GM21529 (cell line): ENCODE data around the gene CDH1.

Source experiments
- ATAC-seq: cut with Tn5 transposase; IDR thresholded peaks from one replicate; pipeline ENCODE4 v1.9.1; 2021; ENCODE audit not compliant: unreplicated experiment

The CDH1 gene

GRCh38 chr16:68731637-68732036 lies 5.5 kb upstream of the CDH1 start:
- ATAC-seq = no peak

GRCh38 chr16:68732042-68732680 lies 4.9 kb upstream of the CDH1 start:
- no peak for ATAC-seq

- no peak for ATAC-seq
These were observed 4.2 kb upstream of the CDH1 start for GRCh38 chr16:68732741-68733399.

GRCh38 chr16:68733570-68733969 lies 3.5 kb upstream of the CDH1 start:
- ATAC-seq = no peak

- ATAC-seq = no peak
These were observed 2.3 kb upstream of the CDH1 start for GRCh38 chr16:68734782-68735181.

GRCh38 chr16:68736561-68736960 lies 531 bp upstream of the CDH1 start:
- no peak for ATAC-seq

- no peak for ATAC-seq
These were observed 888 bp downstream of the CDH1 start for GRCh38 chr16:68737730-68738629.

GRCh38 chr16:68739964-68740627 lies 3.0 kb downstream of the CDH1 start:
- no peak for ATAC-seq

GRCh38 chr16:68740628-68741346 lies 3.7 kb downstream of the CDH1 start:
- ATAC-seq = no peak

GRCh38 chr16:68743664-68744063 lies 6.6 kb downstream of the CDH1 start:
- ATAC-seq = no peak

- no peak for ATAC-seq
These were observed 7.7 kb downstream of the CDH1 start for GRCh38 chr16:68744744-68745280.

- no peak for ATAC-seq
These were observed 9.9 kb downstream of the CDH1 start for GRCh38 chr16:68746951-68747350.

- no peak for ATAC-seq
These were observed 12.3 kb downstream of the CDH1 start for GRCh38 chr16:68749432-68749831.

GRCh38 chr16:68750193-68750695 lies 13.2 kb downstream of the CDH1 start:
- no peak for ATAC-seq

GRCh38 chr16:68751160-68751559 lies 14.1 kb downstream of the CDH1 start:
- ATAC-seq = no peak

- no peak for ATAC-seq
These were observed 15.5 kb downstream of the CDH1 start for GRCh38 chr16:68752602-68753001.

- no peak for ATAC-seq
These were observed 17.1 kb downstream of the CDH1 start for GRCh38 chr16:68754084-68754792.

GRCh38 chr16:68756239-68756915 lies 19.3 kb downstream of the CDH1 start:
- ATAC-seq = peak; percentile 69

GRCh38 chr16:68757625-68757935 lies 20.5 kb downstream of the CDH1 start:
- ATAC-seq = no peak
